CD4-positive, alpha-beta T cell (primary cell): ENCODE data around the gene BTBD17. TPM values are rescaled to one million over a fixed set of nuclear protein-coding genes. Genes with fewer than 3 reads are reported as not detected.

Source experiments
- ATAC-seq: fragments of 200-7000 bp; cut with Tn5 transposase; one replicate; pipeline ENCODE4 v1.10.0; 2022; ENCODE audit warnings: mild to moderate bottlenecking; ENCODE audit not compliant: poor library complexity
- CTCF ChIA-PET: fragments of 350-600 bp; sonication (Branson Sonifier 250); formaldehyde crosslinking; loops from one replicate; lab custom pipeline; 2021; ENCODE audit warnings: antibody characterized with exemption, inconsistent platforms; lab: Charles Lee
- POLR2A ChIA-PET: fragments of 350-600 bp; sonication (Branson Sonifier 250); formaldehyde crosslinking; loops from one replicate; lab custom pipeline; 2021; ENCODE audit warnings: antibody characterized with exemption, inconsistent platforms; lab: Charles Lee
- DNase-seq, 14 experiments: peaks; one replicate each; pipeline ENCODE4 v3.0.0-alpha.2; 2013 to 2020; ENCODE audit warnings: mixed read lengths in 2 of 14
- H3K27ac ChIP-seq, 2 donors: one replicate each; pipeline versions ENCODE4 v1.5.1 to v1.7.0; 2013; ENCODE audit warnings: low read length in 2 of 2, low read depth in 1 of 2, mild to moderate bottlenecking in 1 of 2
- H3K27me3 ChIP-seq, 2 experiments: 1 replicate in 1 of 2; 2 replicates in 1 of 2; pipeline versions ENCODE4 v1.6.1 to v1.7.0; 2013; ENCODE audit warnings: low read length in 2 of 2, control low read depth in 1 of 2, mild to moderate bottlenecking in 1 of 2, moderate library complexity in 1 of 2; ENCODE audit not compliant: insufficient read depth in 2 of 2, control insufficient read depth in 1 of 2
- H3K36me3 ChIP-seq: one replicate; pipeline ENCODE4 v1.6.1; 2013; ENCODE audit warnings: low read length, control low read depth; ENCODE audit not compliant: insufficient read depth
- H3K4me1 ChIP-seq: one replicate; pipeline ENCODE4 v1.6.1; 2013; ENCODE audit warnings: low read length, control low read depth; ENCODE audit not compliant: insufficient read depth
- H3K4me3 ChIP-seq: one replicate; pipeline ENCODE4 v1.5.1; 2013; ENCODE audit warnings: mild to moderate bottlenecking, low read length, moderate library complexity
- H3K9me3 ChIP-seq, 2 experiments: 1 replicate in 1 of 2; 2 replicates in 1 of 2; pipeline versions ENCODE4 v1.6.1 to v1.7.0; 2013; ENCODE audit warnings: low read length in 2 of 2, mild to moderate bottlenecking in 2 of 2, control low read depth in 1 of 2, moderate library complexity in 1 of 2; ENCODE audit not compliant: control insufficient read depth in 1 of 2, insufficient read depth in 1 of 2
- H3K27ac Mint-ChIP-seq: one replicate; pipeline ENCODE4 v1.8.0; 2020; ENCODE audit warnings: mixed read lengths
- H3K27me3 Mint-ChIP-seq: one replicate; pipeline ENCODE4 v1.8.0; 2021; ENCODE audit warnings: mixed read lengths
- H3K36me3 Mint-ChIP-seq: one replicate; pipeline ENCODE4 v1.8.0; 2021; ENCODE audit warnings: low read depth, mixed read lengths
- H3K4me1 Mint-ChIP-seq: one replicate; pipeline ENCODE4 v1.8.0; 2021; ENCODE audit warnings: low read depth, mixed read lengths
- H3K4me3 Mint-ChIP-seq: one replicate; pipeline ENCODE4 v1.8.0; 2020; ENCODE audit warnings: mild to moderate bottlenecking, mixed read lengths
- H3K9me3 Mint-ChIP-seq: one replicate; pipeline ENCODE4 v1.8.0; 2020; ENCODE audit warnings: mixed read lengths
- CTCF ChIP-seq: fragments of 200-600 bp; IDR thresholded peaks from one replicate; pipeline ENCODE4 v1.8.0; 2022; ENCODE audit warnings: antibody characterized with exemption, mild to moderate bottlenecking
- intact Hi-C, 2 experiments: fragments of 100-400 bp; cut with DNase I in 1 of 2; cut with micrococcal nuclease in 1 of 2; formaldehyde crosslinking; loops; one replicate each; pipeline versions ENCODE4 v1.15.1 to v1.9.0; 2023 to 2025; cut with DNase I, micrococcal nuclease
- total RNA-seq, 174 experiments: library from RNA in 2 of 174; stranded (reverse) in 2 of 174; gene quantifications; one replicate each; pipeline ENCODE4 v1.2.3 and lab custom pipeline; 2021 to 2026

The BTBD17 gene
- total RNA-seq, 2 experiments from 2014 or later = not detected

GRCh38 chr17:74379495-74380085 is 17.9 kb upstream of the BTBD17 start:
- Mint-ChIP-seq H3K36me3 (no peaks in the 10 kb centered on the region), H3K4me3 (no peak overlapping the region), H3K27ac (no peak overlapping the region), H3K9me3 (no peaks in the 10 kb centered on the region), H3K4me1 (no peaks in the 10 kb centered on the region), H3K27me3 (no peaks in the 10 kb centered on the region)
- Histone ChIP-seq H3K27ac (no peak overlapping the region), H3K36me3 (no peaks in the 10 kb centered on the region), H3K27me3 (no peaks in the 10 kb centered on the region), H3K9me3 (no peaks in the 10 kb centered on the region), H3K4me3 (peak overlapping the region; percentile 16), H3K4me1 (peaks cover 13% of the 10 kb centered on the region)
- intact Hi-C loops = loop anchor here (1.0 to 10.0 kb wide), 7 partner anchors 77 to 265 kb away; no protein-coding TSS in a partner anchor
- ATAC-seq (peak; percentile 92), DNase-seq (peak; percentile 84 to 95 (median 90))
- peak; percentile 87 for TF ChIP-seq CTCF
- ChIA-PET POLR2A (interaction anchor here (1.0 kb wide), 2 partner anchors 10 to 112 kb away, joined by 3 to 4 read pairs; no protein-coding TSS in a partner anchor), CTCF (interaction anchor here (0.6 to 2.0 kb wide), 21 partner anchors 9 to 358 kb away, joined by 3 to 22 read pairs (median 4); partner anchors contain the start of genes BTBD17 and GPR142)

DNA sequence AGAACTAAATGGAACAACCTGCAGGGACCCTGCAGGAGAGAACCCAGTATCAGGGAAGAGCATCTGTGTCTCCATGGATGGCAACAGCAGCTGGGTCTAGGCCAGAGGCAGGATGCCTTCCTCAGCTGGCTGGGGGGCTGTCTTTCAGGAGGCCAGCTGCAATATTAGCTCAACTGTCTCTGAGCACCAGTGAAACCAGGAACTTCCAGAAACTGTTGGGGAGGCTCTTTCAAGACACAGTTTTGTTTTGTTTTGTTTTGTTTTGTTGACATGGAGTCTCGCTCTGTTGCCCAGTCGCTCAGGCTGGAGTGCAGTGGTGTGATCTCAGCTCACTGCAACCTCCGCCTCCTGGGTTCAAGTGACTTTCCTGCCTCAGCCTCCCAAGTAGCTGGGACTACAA is 13.2 kb upstream of the BTBD17 start:
- H3K27ac Mint-ChIP-seq = no peak overlapping the region
- Histone ChIP-seq H3K36me3 (no peaks in the 10 kb centered on the region), H3K9me3 (no peaks in the 10 kb centered on the region), H3K27me3 (no peaks in the 10 kb centered on the region), H3K4me1 (peaks cover 8% of the 10 kb centered on the region), H3K27ac (no peak overlapping the region), H3K4me3 (no peak overlapping the region)
- H3K4me3 Mint-ChIP-seq = no peak overlapping the region
- ChIA-PET CTCF (no interaction called here), POLR2A (no interaction called here)
- ATAC-seq (no peak), DNase-seq (no peak)
- no peaks in the 10 kb centered on the region for H3K9me3 Mint-ChIP-seq
- intact Hi-C loops = loop anchor here (5.0 to 10.0 kb wide), 2 partner anchors 227 to 270 kb away; no protein-coding TSS in a partner anchor
- H3K36me3 Mint-ChIP-seq = no peaks in the 10 kb centered on the region
- H3K4me1 Mint-ChIP-seq = no peaks in the 10 kb centered on the region
- TF ChIP-seq CTCF = no peak
- H3K27me3 Mint-ChIP-seq = no peaks in the 10 kb centered on the region

GRCh38 chr17:74373838-74374606 is 12.4 kb upstream of the BTBD17 start:
- Histone ChIP-seq H3K4me3 (no peak overlapping the region), H3K27me3 (no peaks in the 10 kb centered on the region), H3K4me1 (peaks cover 8% of the 10 kb centered on the region), H3K36me3 (no peaks in the 10 kb centered on the region), H3K27ac (no peak overlapping the region), H3K9me3 (no peaks in the 10 kb centered on the region)
- TF ChIP-seq CTCF = no peak
- CTCF ChIA-PET = no interaction called here
- Mint-ChIP-seq H3K9me3 (no peaks in the 10 kb centered on the region), H3K27me3 (peaks cover 5% of the 10 kb centered on the region), H3K27ac (no peak overlapping the region), H3K36me3 (no peaks in the 10 kb centered on the region), H3K4me1 (peaks cover 6% of the 10 kb centered on the region), H3K4me3 (no peak overlapping the region)
- DNase-seq (no peak), ATAC-seq (no peak)
- intact Hi-C loops = loop anchor here in 1 of 2 experiments (10.0 kb wide), 1 partner anchor 271 kb away; no protein-coding TSS in a partner anchor
- POLR2A ChIA-PET = no interaction called here
